Renal cortex interstitium (tissue), 15 donors: ENCODE measurements around the gene GPR27. TPM values are rescaled to one million over a fixed set of nuclear protein-coding genes. Genes with fewer than 3 reads are reported as not detected.

Experiments
- DNase-seq, 11 donors: peaks; one replicate each; pipeline ENCODE4 v3.0.0-alpha.2; 2013; ENCODE audit warnings: low read depth in 9 of 11, low spot score in 4 of 11; ENCODE audit errors: extremely low read depth in 1 of 11
- long read RNA-seq, 16 experiments: transcript quantifications; one replicate each; lab custom pipeline, GENCODE V29; 2026
- polyA plus RNA-seq, 3 donors: library from polyadenylated mRNA; unstranded; fragments of 120-200 nt; gene quantifications; one replicate each; pipeline ENCODE4 v1.2.1, GENCODE V29; 2013; ENCODE audit not compliant: insufficient read length in 3 of 3

GPR27 gene
- 10 to 100 TPM in 2 of 3 donors, 1 to 10 TPM in 1; 8.3 to 12.6 (median 11.2) TPM for polyA plus RNA-seq
- long read RNA-seq, donor 1, transcript GPR27-201 (1 exons, 2,447 nt): major isoform, 6 of 6 reads
- long read RNA-seq, donor 1, partial matches to known transcripts: 0 of 6 reads
- long read RNA-seq, donor 1, other reads (novel, unspliced or antisense): 0 of 6 reads
- long read RNA-seq, donor 2, transcript GPR27-201 (1 exons, 2,447 nt): major isoform, 10 of 10 reads
- long read RNA-seq, donor 2, partial matches to known transcripts: 0 of 10 reads
- long read RNA-seq, donor 2, other reads (novel, unspliced or antisense): 0 of 10 reads
- long read RNA-seq, donor 3, transcript GPR27-201 (1 exons, 2,447 nt): major isoform, 15 of 15 reads
- long read RNA-seq, donor 3, partial matches to known transcripts: 0 of 15 reads
- long read RNA-seq, donor 3, other reads (novel, unspliced or antisense): 0 of 15 reads
- long read RNA-seq, donor 4, transcript GPR27-201 (1 exons, 2,447 nt): major isoform, 6 of 6 reads
- long read RNA-seq, donor 4, partial matches to known transcripts: 0 of 6 reads
- long read RNA-seq, donor 4, other reads (novel, unspliced or antisense): 0 of 6 reads
- long read RNA-seq, donor 5: 0 reads
- long read RNA-seq, donor 6, transcript GPR27-201 (1 exons, 2,447 nt): major isoform, 13 of 13 reads
- long read RNA-seq, donor 6, partial matches to known transcripts: 0 of 13 reads
- long read RNA-seq, donor 6, other reads (novel, unspliced or antisense): 0 of 13 reads
- long read RNA-seq, donor 7, transcript GPR27-201 (1 exons, 2,447 nt): major isoform, 14 of 14 reads
- long read RNA-seq, donor 7, partial matches to known transcripts: 0 of 14 reads
- long read RNA-seq, donor 7, other reads (novel, unspliced or antisense): 0 of 14 reads
- long read RNA-seq, donor 8, transcript GPR27-201 (1 exons, 2,447 nt): major isoform, 16 of 16 reads
- long read RNA-seq, donor 8, partial matches to known transcripts: 0 of 16 reads
- long read RNA-seq, donor 8, other reads (novel, unspliced or antisense): 0 of 16 reads
- long read RNA-seq, donor 9, transcript GPR27-201 (1 exons, 2,447 nt): major isoform, 8 of 8 reads
- long read RNA-seq, donor 9, partial matches to known transcripts: 0 of 8 reads
- long read RNA-seq, donor 9, other reads (novel, unspliced or antisense): 0 of 8 reads
- long read RNA-seq, donor 10, transcript GPR27-201 (1 exons, 2,447 nt): major isoform, 17 of 17 reads
- long read RNA-seq, donor 10, partial matches to known transcripts: 0 of 17 reads
- long read RNA-seq, donor 10, other reads (novel, unspliced or antisense): 0 of 17 reads
- long read RNA-seq, donor 11, transcript GPR27-201 (1 exons, 2,447 nt): major isoform, 9 of 9 reads
- long read RNA-seq, donor 11, partial matches to known transcripts: 0 of 9 reads
- long read RNA-seq, donor 11, other reads (novel, unspliced or antisense): 0 of 9 reads
- long read RNA-seq, donor 12, transcript GPR27-201 (1 exons, 2,447 nt): major isoform, 6 of 6 reads
- long read RNA-seq, donor 12, partial matches to known transcripts: 0 of 6 reads
- long read RNA-seq, donor 12, other reads (novel, unspliced or antisense): 0 of 6 reads
- long read RNA-seq, donor 13, transcript GPR27-201 (1 exons, 2,447 nt): major isoform, 9 of 9 reads
- long read RNA-seq, donor 13, partial matches to known transcripts: 0 of 9 reads
- long read RNA-seq, donor 13, other reads (novel, unspliced or antisense): 0 of 9 reads
- long read RNA-seq, donor 14, transcript GPR27-201 (1 exons, 2,447 nt): major isoform, 14 of 14 reads
- long read RNA-seq, donor 14, partial matches to known transcripts: 0 of 14 reads
- long read RNA-seq, donor 14, other reads (novel, unspliced or antisense): 0 of 14 reads
- long read RNA-seq, donor 15, partial matches to known transcripts: 0 of 3 reads
- long read RNA-seq, donor 15, other reads (novel, unspliced or antisense): 0 of 3 reads
- long read RNA-seq, donor 16, transcript GPR27-201 (1 exons, 2,447 nt): major isoform, 19 of 19 reads
- long read RNA-seq, donor 16, partial matches to known transcripts: 0 of 19 reads
- long read RNA-seq, donor 16, other reads (novel, unspliced or antisense): 0 of 19 reads

GRCh38 chr3:71753701-71754609, at the start of gene GPR27:
GPR27 (plus strand) TSS chr3:71753855; CDS start chr3:71754050, 195 bp downstream.
- DNase-seq: peak in 4 of 11 donors; percentile 21 to 38 (median 28)

GRCh38 chr3:71704915-71705314, 48.7 kb upstream of the GPR27 start:
- DNase-seq: no peak

GRCh38 chr3:71705681-71706080, 48.0 kb upstream of the GPR27 start:
- no peak for DNase-seq

- DNase-seq: no peak
Measured at GRCh38 chr3:71707595-71707994, 46.1 kb upstream of the GPR27 start.

- no peak for DNase-seq
Measured at GRCh38 chr3:71708476-71709105, 45.1 kb upstream of the GPR27 start.

GRCh38 chr3:71709908-71710511, 43.6 kb upstream of the GPR27 start:
- DNase-seq: no peak

GRCh38 chr3:71710906-71711494, 42.7 kb upstream of the GPR27 start:
- peak in 2 of 11 donors; percentile 32 to 50 for DNase-seq

- no peak for DNase-seq
Measured at GRCh38 chr3:71713041-71713440, 40.6 kb upstream of the GPR27 start.

GRCh38 chr3:71714595-71714994, 39.1 kb upstream of the GPR27 start:
- DNase-seq: no peak

GRCh38 chr3:71718072-71718471, 35.6 kb upstream of the GPR27 start:
- no peak for DNase-seq

GRCh38 chr3:71721002-71721401, 32.7 kb upstream of the GPR27 start:
- no peak for DNase-seq

GRCh38 chr3:71721651-71722157, 32.0 kb upstream of the GPR27 start:
- no peak for DNase-seq

GRCh38 chr3:71722693-71723092, 31.0 kb upstream of the GPR27 start:
- DNase-seq: no peak

- no peak for DNase-seq
Measured at GRCh38 chr3:71723452-71724170, 30.0 kb upstream of the GPR27 start.

GRCh38 chr3:71724171-71724453, 29.5 kb upstream of the GPR27 start:
- no peak for DNase-seq
